Progenitor cell of endocrine pancreas (in vitro differentiated cells): ENCODE results near the gene DMWD. TPM values are rescaled to one million over a fixed set of nuclear protein-coding genes. Genes with fewer than 3 reads are reported as not detected.

Source experiments
- DNase-seq: peaks from one replicate; pipeline ENCODE4 v3.0.0; 2021; ENCODE audit warnings: low spot score; ENCODE audit not compliant: unreplicated experiment
- H3K27ac Mint-ChIP-seq: 2 replicates; pipeline ENCODE4 v1.8.0; 2021; ENCODE audit warnings: mild to moderate bottlenecking, moderate library complexity, mixed read lengths
- H3K27me3 Mint-ChIP-seq: 2 replicates; pipeline ENCODE4 v1.8.0; 2021; ENCODE audit warnings: mixed read lengths
- H3K36me3 Mint-ChIP-seq: 2 replicates; pipeline ENCODE4 v1.8.0; 2022; ENCODE audit warnings: mixed read lengths; ENCODE audit not compliant: insufficient read depth
- H3K4me1 Mint-ChIP-seq: 2 replicates; pipeline ENCODE4 v1.8.0; 2021; ENCODE audit warnings: low read depth, mixed read lengths
- H3K4me3 Mint-ChIP-seq: 2 replicates; pipeline ENCODE4 v1.8.0; 2021; ENCODE audit warnings: low read depth, mild to moderate bottlenecking, moderate library complexity, mixed read lengths
- H3K9me3 Mint-ChIP-seq: 2 replicates; pipeline ENCODE4 v1.8.0; 2021; ENCODE audit warnings: low read depth, mixed read lengths
- CTCF ChIP-seq: fragments of 200-600 bp; sonication (generic); IDR thresholded peaks from one replicate; pipeline ENCODE4 v1.5.0; 2021; ENCODE audit warnings: antibody characterized with exemption, mild to moderate bottlenecking; ENCODE audit not compliant: unreplicated experiment
- total RNA-seq: library from RNA; stranded (reverse); gene quantifications from 2 replicates; pipeline ENCODE4 v1.2.1, GENCODE V29; 2021

DMWD gene
- total RNA-seq, 1 donor from 2014 or later = 108 TPM

DNA sequence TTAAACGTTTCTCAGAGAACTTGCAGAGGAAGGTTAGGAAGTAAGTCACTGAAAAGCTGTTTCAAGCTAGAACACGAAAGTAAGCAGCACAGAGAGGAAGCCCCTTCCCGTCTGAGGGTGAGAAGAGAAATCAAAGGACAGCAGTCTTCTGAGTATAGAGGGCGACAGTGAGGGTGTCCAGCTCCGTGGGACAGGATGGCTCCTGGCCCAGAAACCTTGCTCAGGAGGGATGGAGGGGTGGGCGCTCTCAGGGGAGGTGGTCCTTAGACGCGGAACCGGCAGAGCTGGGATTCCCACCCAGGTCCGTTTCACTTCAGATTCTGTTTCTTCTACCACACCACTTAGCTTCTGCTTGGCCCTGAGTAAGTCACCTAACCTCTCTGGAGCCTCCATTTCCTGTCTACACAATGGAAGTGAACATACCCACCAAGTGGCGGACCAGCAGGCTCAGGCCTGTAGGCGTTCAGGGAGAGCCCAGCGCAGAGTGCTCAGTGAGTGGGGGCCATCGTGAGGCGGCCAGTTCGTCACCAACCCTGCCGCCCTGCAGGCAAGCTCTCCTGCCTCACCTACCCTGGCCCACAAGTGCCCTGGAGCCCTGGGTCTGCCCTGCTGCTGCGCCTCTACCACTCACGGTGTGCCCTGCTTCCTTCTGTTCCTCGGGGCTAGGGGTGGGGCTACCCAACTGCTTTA, 27.9 kb upstream of the DMWD start:
- TF ChIP-seq CTCF = no peak
- Mint-ChIP-seq H3K9me3 (no peaks in the 10 kb centered on the region), H3K27ac (no peak overlapping the region), H3K36me3 (peaks cover 6% of the 10 kb centered on the region), H3K4me3 (no peak overlapping the region), H3K4me1 (peaks cover 2% of the 10 kb centered on the region), H3K27me3 (no peaks in the 10 kb centered on the region)
- no peak for DNase-seq

DNA sequence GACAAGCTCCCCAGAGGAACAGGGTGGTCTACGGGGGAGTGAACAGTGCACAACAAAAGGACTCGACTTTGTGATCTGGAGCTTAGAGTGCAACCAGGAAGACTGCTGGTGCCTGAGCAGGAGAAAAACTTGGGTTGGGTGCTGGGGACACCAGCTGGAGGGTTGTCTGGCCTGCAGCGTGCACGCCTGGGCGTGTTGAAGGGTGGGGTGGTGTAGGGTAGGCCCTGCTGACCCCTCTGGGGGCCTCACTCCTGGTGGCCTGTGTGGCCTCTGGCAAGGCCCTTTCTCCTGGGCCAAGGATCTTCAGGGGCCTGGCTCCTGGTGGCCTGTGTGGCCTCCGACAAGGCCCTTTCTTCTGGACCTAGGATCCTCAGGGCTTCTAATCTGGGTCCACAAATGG, 27.1 kb upstream of the DMWD start:
- TF ChIP-seq CTCF = no peak
- Mint-ChIP-seq H3K27me3 (no peaks in the 10 kb centered on the region), H3K4me1 (peaks cover 2% of the 10 kb centered on the region), H3K27ac (no peak overlapping the region), H3K9me3 (no peaks in the 10 kb centered on the region), H3K36me3 (peaks cover 6% of the 10 kb centered on the region), H3K4me3 (no peak overlapping the region)
- no peak for DNase-seq

DNA sequence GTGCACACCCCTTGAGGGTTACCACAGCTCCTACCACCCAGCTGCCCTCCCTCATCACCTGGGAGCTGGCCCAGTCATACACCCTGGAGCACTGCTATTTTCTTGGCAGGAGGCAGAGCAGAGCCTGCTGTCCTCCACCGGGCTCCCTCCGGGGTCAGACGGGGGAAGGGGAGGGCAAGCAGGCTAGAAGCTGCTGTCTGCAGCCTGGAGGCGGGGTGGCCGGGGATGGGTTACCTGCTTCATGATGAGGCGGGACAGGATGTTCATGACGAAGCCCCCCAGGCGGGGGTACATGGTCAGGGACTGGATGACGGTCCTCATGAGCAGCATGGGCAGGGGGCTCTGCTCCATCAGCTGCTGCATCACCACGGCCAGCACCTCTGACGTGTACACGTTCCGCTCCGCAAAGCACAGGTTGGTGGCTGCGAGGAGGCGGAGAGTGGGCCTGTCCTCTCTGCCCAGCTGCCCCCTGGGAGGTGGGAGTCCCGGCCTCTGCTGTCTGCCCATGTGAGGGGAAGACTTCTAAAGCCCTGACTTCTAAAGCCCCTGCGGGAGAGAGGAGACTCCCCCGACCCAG, 25.2 kb upstream of the DMWD start:
- Mint-ChIP-seq H3K4me1 (peaks cover 2% of the 10 kb centered on the region), H3K27me3 (peaks cover 3% of the 10 kb centered on the region), H3K4me3 (no peak overlapping the region), H3K9me3 (no peaks in the 10 kb centered on the region), H3K36me3 (peaks cover 3% of the 10 kb centered on the region), H3K27ac (no peak overlapping the region)
- TF ChIP-seq CTCF = no peak
- no peak for DNase-seq

DNA sequence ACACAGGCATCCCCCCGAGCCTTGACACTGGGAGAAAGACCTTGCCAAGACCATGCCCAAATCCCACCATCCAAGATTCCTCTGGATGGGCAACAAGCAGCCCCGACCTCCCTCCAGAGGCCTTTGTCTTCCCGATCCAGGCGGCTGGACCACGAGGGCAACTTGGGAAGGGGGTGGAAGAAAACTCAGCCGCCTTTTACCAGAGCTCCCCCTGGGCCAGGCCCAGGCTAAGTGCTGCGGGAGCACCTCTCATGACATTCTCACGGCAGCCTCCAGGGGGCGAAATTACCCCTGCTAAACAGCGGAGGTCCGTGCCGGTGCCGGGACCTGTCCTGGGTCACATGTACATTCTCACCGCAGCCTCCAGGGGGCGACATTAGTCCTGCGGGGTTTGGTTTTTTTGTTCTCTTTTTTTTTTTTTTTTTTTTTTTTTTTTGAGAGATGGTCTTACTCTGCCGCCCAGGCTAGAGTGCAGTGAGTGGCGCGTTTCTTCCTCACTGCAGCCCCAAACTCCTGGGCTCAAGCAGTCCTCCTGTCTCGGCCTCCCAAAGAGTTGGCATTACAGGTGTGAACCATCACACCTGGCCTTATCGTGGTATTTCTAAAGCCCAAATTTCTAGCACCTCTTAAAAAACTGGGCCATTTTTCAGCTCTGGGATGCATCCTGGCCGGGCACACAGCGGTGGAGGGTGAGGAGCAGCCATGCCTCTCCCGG, 24.5 kb upstream of the DMWD start:
- DNase-seq = peak; percentile 96
- H3K4me3 Mint-ChIP-seq = peak overlapping the region; percentile 50
- H3K4me1 Mint-ChIP-seq = peaks cover 2% of the 10 kb centered on the region
- peak; percentile 95 for TF ChIP-seq CTCF
- peaks cover 3% of the 10 kb centered on the region for H3K36me3 Mint-ChIP-seq
- H3K9me3 Mint-ChIP-seq = no peaks in the 10 kb centered on the region
- peaks cover 3% of the 10 kb centered on the region for H3K27me3 Mint-ChIP-seq
- H3K27ac Mint-ChIP-seq = peak overlapping the region; percentile 82

GRCh38 chr19:45816236-45817009, 23.8 kb upstream of the DMWD start:
- no peak for DNase-seq

More at GRCh38 chr19:45816236-45817009, 23.8 kb upstream of the DMWD start:
- TF ChIP-seq CTCF = no peak
- H3K27me3 Mint-ChIP-seq = peaks cover 3% of the 10 kb centered on the region
- H3K4me3 Mint-ChIP-seq = peak overlapping the region; percentile 80
- peaks cover 3% of the 10 kb centered on the region for H3K36me3 Mint-ChIP-seq
- H3K9me3 Mint-ChIP-seq = no peaks in the 10 kb centered on the region
- peaks cover 2% of the 10 kb centered on the region for H3K4me1 Mint-ChIP-seq
- peak overlapping the region; percentile 82 for H3K27ac Mint-ChIP-seq
